Suprapubic skin (tissue), 3 donors: ENCODE measurements around the gene RGS2.

Source experiments
- CTCF ChIP-seq, 2 donors: fragments of 200-600 bp in 1 of 2; fragments of 450-650 bp in 1 of 2; sonication (generic) in 1 of 2; IDR thresholded peaks; one replicate each; pipeline ENCODE4 v1.5.1; 2016 to 2019; ENCODE audit warnings: antibody characterized with exemption in 2 of 2, mild to moderate bottlenecking in 1 of 2, moderate library complexity in 1 of 2
- EP300 ChIP-seq: sonication (generic); formaldehyde crosslinking; IDR thresholded peaks from one replicate; pipeline ENCODE4 v1.6.1; 2017; ENCODE audit warnings: antibody characterized with exemption
- POLR2A ChIP-seq, 2 donors: fragments of 450-650 bp; IDR thresholded peaks; one replicate each; pipeline ENCODE4 v1.6.1; 2017; ENCODE audit warnings: antibody characterized with exemption in 2 of 2, mild to moderate bottlenecking in 2 of 2, moderate library complexity in 2 of 2

- TF ChIP-seq POLR2A (IDR thresholded peaks at IDR 0.05) (no peak), CTCF (IDR thresholded peaks at IDR 0.05) (no peak), EP300 (no peak)
These were observed 37.5 kb upstream of the RGS2 start for GRCh38 chr1:192771341-192771740.
